AG04449 (cell line): ENCODE results near the gene FRMD4A.

Experiments
- CTCF ChIA-PET: fragments of 350-600 bp; formaldehyde crosslinking; extraction: SDS; loops from one replicate; lab custom pipeline; 2021; ENCODE audit warnings: antibody characterized with exemption; lab: Yijun Ruan, JAX
- POLR2A ChIA-PET: fragments of 400-600, 350-600 bp; formaldehyde crosslinking; extraction: SDS; loops from one replicate; lab custom pipeline; 2020; ENCODE audit warnings: antibody characterized with exemption, inconsistent platforms; lab: Yijun Ruan, JAX
- DNase-seq: peaks from one replicate; pipeline ENCODE4 v3.0.0-alpha.2; 2010; ENCODE audit warnings: low read depth, low spot score
- H3K4me3 ChIP-seq: 2 replicates; pipeline ENCODE4 v1.5.1; 2011; ENCODE audit warnings: low read depth, mild to moderate bottlenecking, control low read depth, low read length
- TF ChIP-seq, protein P1 (sequence below): IDR thresholded peaks from one replicate; pipeline ENCODE4 v1.5.1; 2011; ENCODE audit warnings: mild to moderate bottlenecking, moderate library complexity, low read length, control low read depth, inconsistent platforms; ENCODE audit not compliant: insufficient read depth; ENCODE audit errors: missing control alignments

Gene FRMD4A

DNA sequence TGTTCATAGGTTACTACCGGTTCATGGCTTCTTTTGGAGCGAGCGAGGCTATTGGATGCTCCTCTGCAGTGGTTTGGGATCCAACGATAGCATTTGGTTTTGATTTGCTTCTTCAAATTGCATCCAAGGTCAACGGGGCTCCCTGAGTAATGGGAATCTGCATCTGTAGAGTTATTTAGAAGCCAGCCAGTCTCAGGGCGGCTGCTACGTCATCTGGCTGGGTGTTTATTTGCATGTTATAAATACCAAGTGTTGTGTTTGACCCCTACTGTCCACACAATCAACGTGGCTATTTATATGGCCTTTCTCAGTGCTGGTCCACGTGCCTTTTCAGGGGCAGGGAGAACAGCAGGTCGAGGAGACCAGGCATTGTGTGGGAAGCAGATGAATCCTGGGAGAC lies 606.2 kb downstream of the FRMD4A start:
- ChIA-PET CTCF (interaction anchor here (1.0 kb wide), 1 partner anchor 53 kb away, joined by 3 read pairs; no protein-coding TSS in a partner anchor), POLR2A (no interaction called here)
- H3K4me3 ChIP-seq, result no peak overlapping the region
- DNase-seq, result peak; percentile 41
- TF ChIP-seq, protein P1, sequence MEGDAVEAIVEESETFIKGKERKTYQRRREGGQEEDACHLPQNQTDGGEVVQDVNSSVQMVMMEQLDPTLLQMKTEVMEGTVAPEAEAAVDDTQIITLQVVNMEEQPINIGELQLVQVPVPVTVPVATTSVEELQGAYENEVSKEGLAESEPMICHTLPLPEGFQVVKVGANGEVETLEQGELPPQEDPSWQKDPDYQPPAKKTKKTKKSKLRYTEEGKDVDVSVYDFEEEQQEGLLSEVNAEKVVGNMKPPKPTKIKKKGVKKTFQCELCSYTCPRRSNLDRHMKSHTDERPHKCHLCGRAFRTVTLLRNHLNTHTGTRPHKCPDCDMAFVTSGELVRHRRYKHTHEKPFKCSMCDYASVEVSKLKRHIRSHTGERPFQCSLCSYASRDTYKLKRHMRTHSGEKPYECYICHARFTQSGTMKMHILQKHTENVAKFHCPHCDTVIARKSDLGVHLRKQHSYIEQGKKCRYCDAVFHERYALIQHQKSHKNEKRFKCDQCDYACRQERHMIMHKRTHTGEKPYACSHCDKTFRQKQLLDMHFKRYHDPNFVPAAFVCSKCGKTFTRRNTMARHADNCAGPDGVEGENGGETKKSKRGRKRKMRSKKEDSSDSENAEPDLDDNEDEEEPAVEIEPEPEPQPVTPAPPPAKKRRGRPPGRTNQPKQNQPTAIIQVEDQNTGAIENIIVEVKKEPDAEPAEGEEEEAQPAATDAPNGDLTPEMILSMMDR, result no peak

DNA sequence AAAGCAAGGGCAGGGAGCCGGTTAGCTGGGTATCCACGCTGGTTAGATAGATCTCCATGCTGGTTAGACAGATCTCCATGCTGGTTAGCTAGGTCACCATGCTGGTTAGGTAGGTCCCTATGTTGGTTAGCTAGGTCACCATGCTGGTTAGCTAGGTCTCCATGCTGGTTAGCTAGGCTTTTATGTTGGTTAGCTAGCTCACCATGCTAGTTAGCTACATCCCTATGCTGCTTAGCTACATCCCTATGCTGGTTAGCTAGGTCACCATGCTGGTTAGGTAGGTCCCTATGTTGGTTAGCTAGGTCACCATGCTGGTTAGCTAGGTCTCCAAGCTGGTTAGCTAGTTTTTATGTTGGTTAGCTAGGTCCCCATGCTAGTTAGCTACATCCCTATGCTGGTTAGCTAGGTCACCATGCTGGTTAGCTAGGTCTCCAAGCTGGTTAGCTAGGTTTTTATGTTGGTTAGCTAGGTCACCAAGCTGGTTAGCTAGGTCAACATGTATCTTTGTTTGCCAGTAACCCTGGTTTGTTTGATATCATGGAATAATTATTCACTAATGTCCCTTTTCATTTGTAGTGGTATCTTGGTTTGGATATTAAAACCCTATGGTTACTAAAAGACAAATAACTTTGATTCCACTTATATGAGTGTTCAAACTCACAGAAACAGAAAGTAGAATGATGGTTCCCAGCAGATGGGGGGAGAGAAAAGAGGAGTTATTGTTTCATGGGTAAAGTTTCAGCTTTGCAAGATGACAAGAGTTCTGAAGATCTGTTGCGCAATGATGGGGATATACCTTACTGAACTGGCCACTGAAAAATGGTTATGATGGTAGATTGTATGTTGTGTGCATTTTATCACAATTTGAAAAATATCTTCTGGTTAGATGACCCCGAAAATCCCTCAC lies 607.7 kb downstream of the FRMD4A start:
- TF ChIP-seq, protein P1, result no peak
- ChIA-PET POLR2A (interaction anchor here (1.2 kb wide), 1 partner anchor 15 kb away, joined by 3 read pairs; no protein-coding TSS in a partner anchor), CTCF (no interaction called here)
- no peak overlapping the region for H3K4me3 ChIP-seq
- DNase-seq, result no peak

DNA sequence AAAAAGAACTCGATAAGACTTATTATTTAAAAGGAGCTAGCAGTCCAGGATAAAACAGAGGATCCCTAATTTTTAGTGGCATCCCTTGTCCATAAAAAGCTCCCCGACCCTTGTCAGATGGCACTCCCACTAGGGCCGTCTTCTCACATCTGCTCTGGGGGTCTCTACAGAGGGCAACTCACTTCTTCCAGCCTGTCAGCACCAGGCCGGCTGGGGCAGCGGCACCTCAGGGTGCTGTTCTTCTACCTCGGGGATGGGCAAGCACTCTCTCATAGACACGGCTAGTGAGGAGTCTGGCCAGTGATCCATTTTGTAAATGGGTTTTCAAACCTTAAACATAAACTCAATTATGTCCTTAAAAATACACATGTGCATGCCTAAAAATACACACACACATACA lies 609.2 kb downstream of the FRMD4A start:
- TF ChIP-seq, protein P1, result no peak
- ChIA-PET CTCF (interaction anchor here (0.7 kb wide), 1 partner anchor 15 kb away, joined by 3 read pairs; no protein-coding TSS in a partner anchor), POLR2A (no interaction called here)
- H3K4me3 ChIP-seq, result no peak overlapping the region
- no peak for DNase-seq

DNA sequence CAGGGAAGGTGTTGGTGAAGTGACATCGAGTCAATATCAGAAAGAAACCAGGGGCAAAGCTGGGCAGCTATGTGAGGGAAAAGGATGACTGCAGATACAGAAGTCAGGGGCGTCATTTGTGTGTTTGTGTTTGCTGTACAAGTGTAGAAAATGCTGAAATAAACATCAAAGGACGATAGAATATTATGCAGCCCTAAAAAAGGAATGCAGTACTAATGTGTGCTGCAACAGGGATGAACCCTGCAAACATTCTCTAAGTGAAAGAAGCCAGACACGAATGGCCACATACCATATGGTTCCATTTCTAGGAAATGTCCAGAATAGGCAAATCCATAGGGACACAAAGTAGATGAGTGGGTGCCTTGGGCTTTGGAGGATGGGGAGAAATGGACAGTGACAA lies 610.0 kb downstream of the FRMD4A start:
- CTCF ChIA-PET, result interaction anchor here (0.9 kb wide), 1 partner anchor 26 kb away, joined by 3 read pairs; no protein-coding TSS in a partner anchor
- no peak overlapping the region for H3K4me3 ChIP-seq
- TF ChIP-seq, protein P1, result no peak
- POLR2A ChIA-PET, result no interaction called here
- no peak for DNase-seq

DNA sequence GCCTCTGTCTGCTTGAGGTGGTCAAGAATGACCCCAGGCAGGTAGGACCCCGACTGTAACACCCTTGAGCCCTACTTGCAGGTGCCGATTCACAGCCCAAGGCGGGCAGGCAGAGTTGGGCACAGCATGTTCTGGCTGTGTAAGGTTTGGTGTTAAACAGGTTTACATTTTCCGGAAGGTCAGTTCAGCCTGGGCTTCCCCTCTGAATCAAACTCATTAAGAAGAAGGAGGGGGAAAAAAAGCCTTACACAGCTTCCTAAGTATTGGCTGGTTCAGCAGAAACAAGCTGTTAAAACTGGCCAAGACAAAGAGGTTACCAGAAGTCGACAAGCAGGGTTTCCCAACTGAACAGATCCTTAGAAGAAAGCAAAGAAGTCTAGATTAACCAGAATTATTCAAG lies 611.3 kb downstream of the FRMD4A start:
- TF ChIP-seq, protein P1, result no peak
- POLR2A ChIA-PET, result no interaction called here
- CTCF ChIA-PET, result interaction anchor here (1.6 kb wide), 1 partner anchor 58 kb away, joined by 6 read pairs; no protein-coding TSS in a partner anchor
- H3K4me3 ChIP-seq, result no peak overlapping the region
- no peak for DNase-seq

DNA sequence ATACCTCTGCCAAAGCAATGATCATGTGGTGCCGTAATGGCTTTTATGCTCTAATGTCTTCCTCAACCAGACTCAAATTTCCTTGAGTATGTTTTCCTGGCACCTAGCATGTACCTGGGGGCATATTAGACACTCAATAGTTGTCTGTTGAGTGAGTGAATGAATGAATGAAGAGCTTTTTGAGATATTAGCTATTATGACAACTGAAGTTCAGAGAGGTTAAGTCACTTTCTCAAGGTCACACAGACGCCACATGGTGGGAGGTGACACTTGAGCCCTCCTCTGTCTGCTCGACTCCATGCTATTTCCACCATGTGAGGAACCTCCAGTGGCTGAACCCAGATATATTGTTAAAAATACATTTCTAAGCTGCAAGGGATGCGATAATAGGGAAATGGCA lies 611.9 kb downstream of the FRMD4A start:
- no peak for DNase-seq
- ChIA-PET CTCF (interaction anchor here (1.1 to 1.6 kb wide), 5 partner anchors 9 to 387 kb away, joined by 3 to 6 read pairs (median 4); no protein-coding TSS in a partner anchor), POLR2A (interaction anchor here (0.6 to 2.4 kb wide), 3 partner anchors 11 to 28 kb away, joined by 3 to 11 read pairs (median 6); no protein-coding TSS in a partner anchor)
- TF ChIP-seq, protein P1, result no peak
- H3K4me3 ChIP-seq, result no peak overlapping the region; the same call in 1 of the 2 replicates
